Spleen (tissue), 7 donors: ENCODE measurements around the gene KRT40.

Source experiments
- CTCF ChIP-seq, 11 experiments: fragments of 200-600 bp in 7 of 11; fragments of 450-650 bp in 4 of 11; sonication (generic) in 4 of 11; IDR thresholded peaks in 8 of 11; conservative IDR thresholded peaks in 3 of 11; 1 replicate in 7 of 11; 2 replicates in 4 of 11; pipeline versions ENCODE4 v1.4.0 to v1.8.0; 2016 to 2021; ENCODE audit warnings: antibody characterized with exemption in 11 of 11, inconsistent platforms in 4 of 11, mild to moderate bottlenecking in 1 of 11
- POLR2A ChIP-seq, 3 donors: fragments of 450-650 bp; IDR thresholded peaks; one replicate each; pipeline ENCODE4 v1.5.1; 2017; ENCODE audit warnings: antibody characterized with exemption in 3 of 3, mild to moderate bottlenecking in 1 of 3
- donor health status: DM: no; HTN: no; CAD: no; lungs with moderate emphysema.
- donor health status: DM: no; HTN: no; CAD: no.
- donor health status: DM: no; HTN: no; CAD: no.

- TF ChIP-seq POLR2A (IDR thresholded peaks at IDR 0.05) = no peak
- no peak for TF ChIP-seq CTCF (IDR thresholded peaks at IDR 0.05 in 8 of 11, conservative IDR thresholded peaks at IDR 0.05 in 3 of 11)
Observed at GRCh38 chr17:41009936-41010335, 25.8 kb upstream of the KRT40 start.
